ENCODE results near the gene THSD4. TPM values are rescaled to one million over a fixed set of nuclear protein-coding genes. Genes with fewer than 3 reads are reported as not detected.

The THSD4 gene
- total and polyA plus RNA-seq, 2 of the 8 experiments (the other 6 are each of a cell fraction or from before 2014, with no cell fraction given) = 2.5 to 6.2 TPM

DNA sequence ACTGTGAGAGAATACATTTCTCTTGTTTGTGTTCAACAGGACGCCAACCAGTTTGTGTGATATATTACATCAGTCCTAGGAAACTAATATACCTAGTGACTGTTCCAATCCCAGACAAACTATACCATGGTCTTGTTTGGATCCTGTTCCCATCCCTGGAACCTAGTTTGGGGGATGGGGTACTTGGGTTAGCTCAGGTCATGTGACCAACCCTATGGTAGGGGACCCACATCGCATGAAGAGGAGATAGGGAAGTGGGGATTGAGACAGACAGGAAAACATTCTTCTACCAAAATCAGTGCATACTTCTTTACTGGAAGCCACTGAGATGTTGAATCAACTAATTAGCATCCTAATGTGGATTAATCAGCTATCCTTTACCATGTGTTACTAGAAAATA lies 146.1 kb downstream of the THSD4 start (continued):
- TF ChIP-seq KDM1A (IDR thresholded peaks at IDR 0.05; ENCODE audit: borderline replicate concordance, low read length) = no peak

Data from H1 (cell line).